Activated CD4-positive, alpha-beta T cell treated with anti-CD3 and anti-CD28 coated beads, Interleukin-2, amount 50 U/mL, for 48 hours (primary cell): Measurements from ENCODE around the gene HAND1.
A peak's percentile ranks its signal among the peaks of the same experiment; 100 is the strongest.

Experiments used
- DNase-seq, 2 experiments: peaks; one replicate each; pipeline ENCODE4 v3.0.0-alpha.2; 2020

The HAND1 gene

DNA sequence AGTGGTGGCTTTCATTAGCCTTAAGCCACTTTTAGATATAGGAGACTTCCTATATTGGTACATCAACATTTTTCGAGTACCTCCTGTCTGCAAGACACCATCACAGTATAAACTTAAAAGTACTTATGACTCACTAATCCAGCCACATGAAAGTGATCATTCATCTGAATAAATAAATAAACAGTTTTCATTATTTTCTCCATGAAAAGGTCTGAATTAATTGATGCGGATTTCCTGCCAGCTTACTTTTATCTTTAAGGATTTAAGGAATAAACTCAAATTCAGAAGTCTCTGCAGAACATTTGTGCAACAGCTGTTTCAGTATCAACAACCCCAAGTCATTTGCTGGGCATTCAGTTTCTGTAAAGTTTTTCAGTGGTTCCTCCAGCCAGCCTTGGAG is 28.2 kb downstream of the HAND1 start:
- DNase-seq, result no peak

DNA sequence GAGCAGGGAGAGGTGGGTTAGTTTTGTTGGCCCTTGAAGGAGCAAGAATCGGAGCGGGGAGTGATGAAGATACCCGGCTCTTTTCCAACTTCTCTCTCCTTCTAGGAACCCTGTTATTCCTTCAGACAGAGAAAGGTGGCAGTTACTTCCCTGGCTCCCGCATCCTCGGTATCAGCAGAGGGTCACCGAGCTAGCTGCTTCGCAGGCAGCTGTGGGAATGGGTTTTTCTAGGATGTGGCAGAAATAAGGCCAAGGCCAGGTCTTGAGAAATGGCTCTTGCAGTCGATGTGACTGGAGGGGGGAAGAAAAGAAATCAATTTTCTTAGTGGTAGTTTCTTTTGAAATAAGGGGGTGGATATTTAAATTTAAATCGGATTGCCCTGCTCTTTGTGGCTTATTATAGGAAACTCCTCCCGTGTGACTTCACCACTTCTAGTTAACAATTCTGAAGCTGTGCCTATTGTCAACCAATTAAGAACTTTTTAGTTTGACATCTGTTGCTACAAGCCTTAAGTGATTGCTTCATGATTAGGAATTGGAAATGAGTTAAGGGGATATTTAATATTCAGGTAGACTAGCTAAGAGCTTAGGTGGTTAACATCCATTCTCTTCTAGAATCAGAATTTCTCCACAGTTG is 30.8 kb downstream of the HAND1 start:
- peak in 1 of 2 experiments; percentile 6 for DNase-seq

DNA sequence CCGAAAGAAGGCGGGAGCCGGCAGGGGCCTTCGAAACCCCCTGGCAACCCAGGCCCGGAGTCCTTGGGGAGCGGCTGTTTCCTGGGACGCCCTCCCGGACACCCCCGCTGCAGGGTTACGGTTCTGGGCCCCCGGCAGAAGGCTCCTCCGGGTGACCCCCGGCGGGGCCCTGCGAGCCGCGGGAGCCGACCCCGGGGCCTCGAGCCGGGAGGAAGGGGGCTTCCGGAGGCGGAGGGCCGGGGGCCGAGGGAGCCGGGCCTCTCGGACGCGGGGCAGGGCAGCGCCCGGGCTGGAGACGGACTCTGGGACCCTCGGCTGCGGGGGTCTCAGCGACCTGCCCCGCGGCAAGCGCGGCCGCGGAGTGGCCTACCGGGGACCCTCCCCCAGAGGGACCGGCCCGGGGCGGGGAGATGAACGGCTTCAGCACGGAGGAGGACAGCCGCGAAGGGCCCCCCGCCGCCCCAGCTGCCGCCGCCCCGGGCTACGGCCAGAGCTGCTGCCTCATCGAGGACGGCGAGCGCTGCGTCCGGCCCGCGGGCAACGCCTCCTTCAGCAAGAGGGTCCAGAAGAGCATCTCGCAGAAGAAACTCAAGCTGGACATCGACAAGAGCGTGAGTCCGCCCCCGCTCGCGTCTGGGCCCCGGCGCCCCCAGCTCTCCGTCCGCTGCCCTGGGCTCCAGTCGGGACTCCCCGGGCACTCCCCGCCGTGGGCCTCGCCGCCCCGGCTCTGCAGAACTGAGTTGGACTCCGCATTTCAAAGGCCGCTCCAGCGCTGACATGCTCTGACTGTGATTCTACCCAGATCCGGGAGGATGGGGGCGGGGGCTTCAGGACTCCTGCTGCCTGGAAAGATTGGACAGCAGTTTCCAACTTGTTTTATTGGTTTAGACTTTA is 31.6 kb downstream of the HAND1 start:
- DNase-seq, result peak; percentile 53 to 62

DNA sequence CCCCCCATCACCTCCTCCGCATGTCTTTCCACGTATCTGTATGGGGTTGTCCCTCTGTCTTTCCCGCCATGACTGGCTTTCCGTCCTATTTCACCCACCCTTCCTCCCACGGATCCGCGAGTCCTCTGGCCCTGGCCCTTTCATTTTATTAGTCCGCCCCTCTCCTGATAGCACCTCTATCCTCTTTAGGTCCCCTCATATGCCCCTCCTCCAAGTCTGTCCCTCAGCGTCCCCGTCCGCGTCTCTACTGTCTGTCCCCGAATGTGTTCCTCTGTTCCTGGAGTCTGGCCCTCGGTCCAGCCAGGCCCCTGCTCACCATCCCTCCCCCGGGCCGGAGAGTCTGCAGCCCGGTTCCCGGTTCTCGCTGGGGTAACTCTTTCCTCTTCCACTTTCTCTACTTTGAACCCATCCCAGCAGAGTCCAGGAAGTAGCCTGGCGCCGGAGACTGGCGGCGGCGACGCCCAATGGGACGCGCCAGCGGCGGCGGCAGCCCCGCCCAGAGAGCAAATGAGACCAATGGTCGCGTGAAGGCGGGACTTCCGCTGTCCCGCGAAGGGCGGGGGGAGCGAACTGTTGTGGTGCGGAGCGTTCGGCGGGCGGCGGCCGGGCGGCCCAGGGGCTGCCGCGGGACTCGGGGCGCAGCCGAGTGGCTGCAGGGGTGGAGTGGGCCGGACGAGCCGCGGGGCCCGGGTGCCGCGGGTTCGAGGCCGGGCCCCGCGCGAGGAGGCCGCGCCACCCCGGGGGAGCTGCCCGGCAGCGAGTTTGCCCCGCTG is 32.4 kb downstream of the HAND1 start, which contains the start of gene SAP30L:
Gene SAP30L (plus strand): TSS at position 576 of the 773 bp plus-strand sequence. CDS start 608 bp downstream, outside the sequence.
- peak; percentile 94 for DNase-seq

DNA sequence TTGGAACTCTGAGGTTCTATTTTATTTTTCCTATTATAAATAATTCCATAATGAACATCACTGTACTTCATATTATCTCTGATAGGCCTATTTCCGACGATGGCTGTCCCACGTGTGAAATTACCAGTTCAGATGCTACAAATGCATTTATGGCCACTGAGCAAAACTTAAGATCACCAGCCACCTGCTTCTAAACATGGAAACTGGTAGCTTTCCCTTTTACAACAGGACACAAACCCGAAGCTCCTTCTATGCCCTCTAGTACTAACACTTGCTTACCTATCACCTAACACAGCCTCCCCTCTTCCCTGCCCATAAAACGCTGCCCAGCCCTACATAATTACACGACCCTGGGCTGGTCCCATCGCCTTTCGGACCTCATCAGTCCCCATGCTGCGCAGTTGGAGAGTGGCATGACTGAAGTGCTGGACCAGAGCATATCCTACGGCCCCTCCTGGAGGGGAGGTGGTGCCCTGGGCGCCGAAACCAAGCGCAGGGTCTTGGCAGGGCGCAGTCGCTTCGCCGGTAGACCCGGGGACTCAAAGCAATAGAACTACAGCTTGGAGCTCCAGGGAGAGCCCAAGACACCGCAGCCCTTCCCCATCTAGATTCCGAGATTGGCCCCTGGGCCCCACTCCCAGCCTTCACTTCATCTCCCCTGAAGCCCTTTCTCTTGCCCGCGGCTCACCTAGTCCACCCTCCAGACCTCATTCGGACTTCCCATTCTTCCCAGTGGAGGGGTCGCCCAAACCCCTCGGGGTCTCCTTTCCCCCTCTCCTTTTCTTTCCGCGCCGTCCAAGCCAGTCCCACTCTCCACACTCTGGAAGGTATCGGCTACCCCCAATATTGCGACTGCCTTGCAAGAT is 33.2 kb downstream of the HAND1 start:
- DNase-seq, result peak; percentile 11 to 35

DNA sequence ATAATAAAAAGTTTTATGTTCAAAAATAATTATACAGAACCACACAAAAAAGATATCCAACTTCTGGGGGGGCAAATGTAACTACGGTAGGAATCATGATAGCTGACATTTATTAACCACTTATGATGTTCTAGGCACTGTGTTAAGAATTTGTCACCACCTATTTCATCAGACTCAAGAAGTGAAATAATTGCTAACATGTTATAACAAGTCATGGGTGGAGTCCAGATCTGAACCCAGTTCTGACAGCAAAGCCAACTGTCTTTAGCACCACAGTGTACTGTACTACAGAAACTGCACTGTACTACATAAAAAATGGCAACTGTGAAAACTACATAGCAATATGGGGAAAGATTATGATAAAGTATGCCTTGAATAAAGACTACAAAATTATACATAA is 35.2 kb downstream of the HAND1 start:
- no peak for DNase-seq

DNA sequence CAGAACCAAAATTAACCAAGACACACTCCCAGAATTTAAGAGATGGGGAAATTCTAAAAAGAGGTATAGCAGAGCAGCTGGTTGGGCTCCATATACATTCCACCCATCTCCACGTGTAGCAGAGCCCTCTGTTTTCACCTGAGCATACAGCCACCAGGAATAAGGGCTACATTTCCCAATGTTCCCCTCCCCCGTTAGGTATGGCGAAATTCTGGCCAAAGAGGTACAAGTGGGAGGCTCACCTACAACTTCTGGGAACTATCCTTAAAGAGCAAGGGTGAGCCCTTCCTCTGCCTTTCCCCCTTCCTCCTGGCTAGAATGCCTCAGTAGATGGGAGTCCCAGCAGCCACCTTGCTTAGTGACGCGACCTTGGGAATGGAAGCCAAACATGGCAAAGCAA is 37.5 kb downstream of the HAND1 start:
- no peak for DNase-seq

DNA sequence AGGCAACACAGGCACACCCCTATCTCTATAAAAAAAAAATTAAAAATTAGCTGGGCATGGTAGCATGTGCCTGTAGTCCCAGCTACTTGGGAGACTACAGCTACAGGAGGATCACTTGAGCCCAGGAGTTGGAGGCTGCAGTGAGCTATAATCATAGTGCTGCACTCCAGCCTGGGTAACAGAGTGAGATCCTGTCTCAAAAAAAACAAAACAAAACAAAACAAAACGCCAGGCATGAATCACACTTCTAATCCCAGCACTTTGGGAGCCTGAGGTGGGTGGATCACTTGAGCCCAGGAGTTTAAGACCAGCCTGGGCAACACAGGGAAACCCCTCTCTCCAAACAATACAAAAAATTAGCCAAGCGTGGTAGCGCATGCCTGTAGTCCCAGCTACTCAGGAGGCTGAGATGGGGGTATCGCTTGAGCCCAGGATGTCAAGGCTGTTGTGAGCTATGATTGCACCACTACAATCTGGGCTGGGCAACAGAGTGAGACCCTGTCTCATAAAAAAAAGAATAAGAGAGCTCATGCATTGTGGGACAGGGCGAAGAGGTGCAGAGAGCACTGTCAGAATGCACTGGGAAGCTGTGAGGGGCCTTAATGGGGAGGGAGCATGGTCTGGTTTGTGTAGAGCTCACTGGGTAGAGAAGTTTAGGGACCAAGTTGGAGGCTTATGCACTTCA is 40.6 kb downstream of the HAND1 start:
- DNase-seq, result no peak

DNA sequence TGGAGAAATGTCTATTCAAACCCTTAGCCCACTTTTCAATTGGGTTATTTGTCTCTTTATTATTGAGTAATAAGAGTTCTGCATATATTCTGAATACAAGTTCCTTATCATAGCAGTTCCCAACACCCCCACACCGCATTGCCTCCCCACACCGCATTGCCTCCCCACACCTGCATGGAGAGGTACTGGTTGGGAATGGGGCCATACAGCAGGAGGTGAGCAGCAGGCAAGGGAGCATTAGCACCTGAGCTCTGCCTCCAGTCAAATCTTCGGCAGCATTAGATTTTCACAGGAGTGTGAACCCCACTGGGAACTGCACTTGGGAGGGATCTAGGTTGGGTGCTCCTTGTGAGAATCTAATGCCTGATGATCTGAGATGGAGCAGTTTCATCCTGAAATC is 42.8 kb downstream of the HAND1 start:
- DNase-seq, result no peak

DNA sequence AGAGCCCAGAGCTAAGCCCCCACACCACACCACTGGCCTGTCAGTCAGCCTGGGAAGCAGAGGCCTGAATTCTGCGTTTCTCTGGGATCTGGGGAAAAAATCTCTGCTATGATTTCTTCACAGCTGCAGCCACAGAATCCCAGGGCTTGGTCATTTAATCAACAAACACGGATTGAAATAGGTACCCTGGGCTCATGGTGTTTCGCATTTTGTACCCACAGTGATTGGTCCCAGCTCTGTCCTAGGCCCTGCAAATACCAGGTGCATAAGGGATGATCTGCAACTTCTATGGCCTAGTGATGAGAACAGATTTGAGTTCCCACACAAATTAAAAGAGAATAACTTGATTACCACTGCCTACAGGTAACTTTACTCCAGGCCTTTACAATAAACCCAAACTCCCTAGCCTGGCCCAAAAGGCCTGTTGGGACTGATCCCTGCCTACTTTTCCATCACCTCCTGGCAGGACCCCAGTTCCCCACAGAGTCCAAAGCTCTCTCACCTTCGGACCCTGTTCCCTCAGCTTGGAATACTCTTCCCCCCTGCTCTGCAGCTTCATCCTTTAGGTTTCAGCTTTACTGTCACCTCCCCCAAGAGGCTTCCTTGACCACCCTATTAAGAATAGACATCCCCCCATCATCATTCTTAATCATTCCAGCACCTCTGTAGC is 46.9 kb downstream of the HAND1 start:
- DNase-seq, result no peak

DNA sequence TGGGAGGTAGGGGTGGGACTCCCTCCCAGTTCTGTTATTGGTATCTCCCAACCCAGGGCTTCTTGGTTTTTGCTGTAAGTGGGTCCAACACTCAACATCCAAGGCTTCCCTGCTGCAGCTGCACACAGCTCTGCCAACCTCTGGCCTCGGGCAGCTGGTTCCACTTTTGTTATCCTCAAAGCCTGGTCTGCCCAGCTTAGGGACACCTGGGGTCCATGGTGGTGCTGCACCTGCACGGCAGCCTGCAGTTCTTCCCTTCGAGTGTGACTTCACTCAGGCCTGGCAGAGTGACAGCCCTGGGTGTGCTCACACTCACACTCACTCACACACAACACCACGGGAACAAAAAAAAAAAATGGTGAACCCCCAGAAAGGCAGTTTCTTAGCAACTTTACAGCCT is 47.6 kb downstream of the HAND1 start:
- no peak for DNase-seq

DNA sequence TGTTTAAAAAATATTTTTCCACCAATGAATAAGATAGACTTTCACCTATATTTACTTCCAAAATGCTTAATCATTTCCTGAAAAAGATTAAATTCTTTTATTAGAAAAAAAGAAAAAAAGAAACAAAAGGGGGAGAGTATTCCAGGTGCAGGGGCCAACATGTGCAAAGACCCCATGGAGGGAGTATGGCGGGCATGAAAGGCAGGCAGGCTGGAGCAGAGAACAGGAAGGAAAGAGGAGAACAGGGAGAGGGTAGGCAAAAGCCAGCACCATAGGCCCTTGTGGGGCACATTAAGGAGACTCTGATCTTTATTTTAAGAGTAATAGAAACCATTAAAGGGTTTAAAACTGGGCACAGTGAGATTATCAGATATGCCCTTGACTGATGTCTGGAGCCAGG is 48.7 kb downstream of the HAND1 start:
- DNase-seq, result no peak

DNA sequence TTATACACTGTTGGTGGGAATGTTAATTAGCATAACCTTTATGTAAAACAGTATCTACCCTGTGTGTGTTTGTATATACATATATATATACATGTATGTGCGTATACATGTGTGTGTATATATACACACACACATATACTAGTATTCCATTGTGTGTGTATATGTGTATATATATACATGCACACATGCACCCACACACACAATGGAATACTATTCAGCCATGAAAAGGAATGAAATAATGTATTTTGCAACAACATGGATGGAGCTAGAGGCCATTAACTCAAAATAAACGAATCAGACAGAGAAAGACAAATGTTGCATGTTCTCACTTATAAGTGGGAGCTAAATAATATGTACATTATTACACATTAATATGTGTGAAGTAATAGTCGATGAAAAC is 49.8 kb downstream of the HAND1 start:
- no peak for DNase-seq
